ENCODE data around the gene CELA3B. TPM values are rescaled to one million over a fixed set of nuclear protein-coding genes. Genes with fewer than 3 reads are reported as not detected.
"Not testable (repeated sequence)": the region's sequence is repeated elsewhere in the genome, so short reads cannot be mapped to it uniquely, and the experiment has no call there.

Gene CELA3B, protein sequence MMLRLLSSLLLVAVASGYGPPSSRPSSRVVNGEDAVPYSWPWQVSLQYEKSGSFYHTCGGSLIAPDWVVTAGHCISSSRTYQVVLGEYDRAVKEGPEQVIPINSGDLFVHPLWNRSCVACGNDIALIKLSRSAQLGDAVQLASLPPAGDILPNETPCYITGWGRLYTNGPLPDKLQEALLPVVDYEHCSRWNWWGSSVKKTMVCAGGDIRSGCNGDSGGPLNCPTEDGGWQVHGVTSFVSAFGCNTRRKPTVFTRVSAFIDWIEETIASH
- total RNA-seq (2014; rRNA removed; shearing (Covaris generic)), result not detected in 2 replicates

DNA sequence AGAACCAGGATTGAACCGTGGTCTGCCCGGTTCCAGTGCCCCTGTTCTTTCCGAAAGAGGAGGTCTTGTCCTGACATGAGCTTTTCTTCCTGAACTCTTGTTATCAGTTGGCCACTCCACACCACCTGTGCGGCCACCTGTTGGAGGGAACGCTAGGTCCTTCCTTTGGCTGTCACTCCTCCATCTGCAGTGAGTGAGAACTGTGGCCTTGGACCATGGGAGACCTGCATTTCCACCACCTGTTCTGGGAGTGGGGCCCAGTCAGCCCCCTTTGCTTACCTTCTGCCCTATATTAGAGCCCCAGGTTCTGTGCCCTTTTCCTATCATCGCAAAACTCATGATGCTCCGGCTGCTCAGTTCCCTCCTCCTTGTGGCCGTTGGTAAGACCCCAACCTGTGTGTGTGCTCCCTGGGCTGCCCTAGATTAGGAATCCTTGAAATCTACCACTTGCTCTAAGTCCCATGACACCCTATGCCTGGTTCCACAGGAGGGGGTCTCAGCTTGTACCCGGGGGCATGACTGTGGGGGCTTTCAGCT, at the start of gene CELA3B:
CELA3B (plus strand) TSS at position 320 of the 537 bp plus-strand sequence; CDS start at position 338, 18 bp downstream.
- not testable (repeated sequence) for DNase-seq (ENCODE audit: low spot score)

- DNase-seq (ENCODE audit: low spot score), result no peak
Measured at GRCh38 chr1:21927533-21928237, 49.1 kb upstream of the CELA3B start.

GRCh38 chr1:21930080-21930571, 46.7 kb upstream of the CELA3B start:
- no peak for DNase-seq (ENCODE audit: low spot score)

- no peak for DNase-seq (ENCODE audit: low spot score)
Measured at GRCh38 chr1:21930629-21931170, 46.1 kb upstream of the CELA3B start.

- DNase-seq (ENCODE audit: low spot score), result peak; percentile 60
Measured at GRCh38 chr1:21931171-21932093, 45.4 kb upstream of the CELA3B start.

DNA sequence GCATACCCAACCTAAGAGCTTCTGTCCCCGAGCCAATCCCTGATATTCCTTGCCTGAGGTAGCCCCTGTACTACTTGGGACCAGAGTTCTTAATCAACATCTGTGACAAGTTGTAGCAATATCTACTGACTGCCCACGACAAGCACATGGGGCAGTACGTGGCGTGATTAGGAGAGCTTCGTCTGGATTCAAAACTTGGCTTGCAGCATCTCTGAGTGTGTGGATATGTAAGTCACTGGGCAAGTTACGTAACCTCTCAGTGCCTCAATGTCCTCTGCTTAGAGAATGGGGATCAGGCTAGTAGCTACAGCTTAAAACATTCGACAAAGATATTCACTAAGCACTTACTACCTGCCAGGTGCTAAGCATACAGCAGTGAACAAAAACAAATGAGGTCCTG, 44.7 kb upstream of the CELA3B start:
- DNase-seq (ENCODE audit: low spot score), result no peak

DNA sequence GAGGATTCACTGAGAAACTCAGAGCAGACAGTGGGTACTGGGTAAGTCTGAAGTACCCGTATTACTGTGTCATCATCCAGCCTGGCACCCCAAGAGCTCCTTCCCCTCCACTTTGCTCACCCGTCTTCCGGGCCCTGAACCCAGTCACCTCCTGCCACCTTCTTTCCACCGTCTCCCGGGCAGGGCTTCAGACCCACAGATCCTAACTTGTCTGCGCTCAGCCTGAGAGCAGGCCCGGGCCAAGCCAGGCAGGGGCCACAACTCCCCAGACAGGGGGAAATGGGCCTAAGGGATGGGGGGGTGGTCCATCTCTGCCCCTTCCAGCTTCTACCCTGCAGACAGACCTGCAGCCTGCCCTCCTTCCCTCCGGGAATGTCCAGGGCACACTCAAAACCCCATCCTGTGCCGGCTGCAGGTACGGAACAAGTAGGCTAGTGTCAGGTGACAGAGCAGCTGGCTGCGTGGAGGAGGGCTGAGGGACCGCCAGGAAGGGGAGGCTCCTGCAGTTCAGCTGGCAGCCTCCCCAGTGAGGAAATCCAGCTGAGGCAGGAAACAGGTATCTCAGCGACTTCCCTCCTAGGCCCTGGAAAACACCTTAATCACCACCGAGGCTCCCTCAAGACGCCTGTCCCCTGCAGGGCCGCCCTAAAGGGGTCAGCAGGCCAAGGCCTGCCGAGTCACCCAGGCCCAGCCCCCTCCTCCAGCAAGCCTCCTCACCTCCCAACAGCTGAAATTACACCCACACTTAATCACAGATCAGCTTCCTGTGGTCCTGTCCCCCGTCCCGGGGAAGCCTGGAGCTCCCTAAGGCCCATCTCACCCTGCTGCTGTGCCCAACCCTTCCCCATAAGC, 43.2 kb upstream of the CELA3B start:
- DNase-seq (ENCODE audit: low spot score), result peak; percentile 69

DNA sequence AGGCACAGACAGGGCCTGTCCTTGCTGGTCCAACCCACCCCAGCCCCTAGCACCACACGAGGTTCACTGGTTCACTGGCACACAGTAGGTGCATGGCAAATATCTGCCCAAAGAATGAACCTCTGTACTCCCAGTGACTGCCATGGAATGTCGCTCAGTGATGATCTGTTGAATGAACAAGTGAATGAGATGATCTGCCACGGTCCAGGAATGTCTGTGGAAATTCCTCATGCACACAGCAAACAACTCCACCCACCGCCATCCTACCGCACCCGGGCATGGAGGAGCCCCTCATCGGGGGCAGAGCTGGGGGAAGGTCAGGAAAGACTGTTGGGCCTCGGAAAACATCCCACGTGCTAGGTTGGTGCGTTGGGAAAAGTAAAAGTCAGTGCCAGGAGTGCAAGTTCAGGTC, 41.4 kb upstream of the CELA3B start:
- DNase-seq (ENCODE audit: low spot score), result no peak

- no peak for DNase-seq (ENCODE audit: low spot score)
Measured at GRCh38 chr1:21935891-21936365, 40.9 kb upstream of the CELA3B start.

- no peak for DNase-seq (ENCODE audit: low spot score)
Measured at GRCh38 chr1:21936366-21937031, 40.3 kb upstream of the CELA3B start.

- DNase-seq (ENCODE audit: low spot score), result no peak
Measured at GRCh38 chr1:21937034-21937371, 39.8 kb upstream of the CELA3B start, which contains the start of gene HSPG2. TSS of gene HSPG2 (minus strand) at chr1:21937310. CDS start at chr1:21937217, 93 bp downstream.

- peak; percentile 60 for DNase-seq (ENCODE audit: low spot score)
Measured at GRCh38 chr1:21937372-21938121, 39.3 kb upstream of the CELA3B start.

GRCh38 chr1:21938732-21939538, 37.9 kb upstream of the CELA3B start:
- no peak for DNase-seq (ENCODE audit: low spot score)

DNA sequence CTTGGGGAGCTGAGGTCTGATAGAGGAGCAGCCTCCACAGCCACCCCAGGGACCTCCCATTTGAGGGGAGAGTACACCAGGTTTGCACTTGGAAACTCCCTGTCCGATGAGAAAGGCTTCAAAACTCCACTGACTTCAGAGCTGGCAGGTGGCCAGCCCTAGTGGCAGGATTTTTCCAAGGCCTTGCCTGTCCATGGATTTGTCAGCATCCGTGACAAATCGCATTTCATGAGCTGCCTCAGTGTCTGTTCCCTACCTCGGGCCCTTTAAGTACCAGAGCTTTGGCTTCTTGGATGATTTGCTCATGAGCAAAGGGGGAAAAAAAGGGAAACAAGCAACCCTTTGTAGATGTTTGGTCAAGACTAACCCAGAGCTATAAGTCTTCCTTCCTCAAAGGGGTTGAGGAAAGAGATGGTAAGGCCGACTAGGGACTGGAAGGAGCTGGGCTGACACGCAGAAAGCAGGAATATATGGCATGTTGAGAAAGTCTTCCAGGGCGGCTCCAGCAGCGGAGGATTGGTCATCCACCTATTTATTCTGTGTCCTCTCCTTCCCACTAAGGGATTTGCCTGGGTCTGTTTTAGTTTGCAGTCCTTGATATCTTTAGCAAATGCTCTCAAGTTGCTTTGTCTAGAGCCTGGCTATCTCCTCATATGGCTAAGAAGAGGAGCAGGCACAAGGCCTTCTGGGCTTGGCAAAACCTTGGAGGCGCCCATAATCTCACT, 37.0 kb upstream of the CELA3B start:
- DNase-seq (ENCODE audit: low spot score), result peak; percentile 72

- DNase-seq (ENCODE audit: low spot score), result no peak
Measured at GRCh38 chr1:21940492-21940891, 36.3 kb upstream of the CELA3B start.

GRCh38 chr1:21941370-21941769, 35.5 kb upstream of the CELA3B start:
- DNase-seq (ENCODE audit: low spot score), result no peak

DNA sequence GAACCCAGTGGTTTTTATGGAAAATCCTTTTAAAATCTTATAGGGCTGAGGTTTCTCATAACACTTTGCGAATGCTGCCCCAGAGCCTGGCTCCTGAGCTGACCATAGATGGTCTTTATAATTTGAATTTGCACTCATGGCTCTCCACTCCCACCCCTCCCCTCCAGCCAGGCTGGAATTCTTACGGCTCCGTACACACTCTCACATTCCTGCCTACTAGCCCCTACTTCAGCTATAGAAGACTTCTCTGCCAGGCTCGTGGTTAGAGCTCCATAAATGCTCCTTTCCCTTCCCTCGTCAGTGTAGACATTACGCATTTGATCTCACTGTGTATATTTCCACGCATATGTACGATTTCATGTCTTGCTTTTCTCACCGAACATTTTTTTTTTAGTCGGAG, 34.4 kb upstream of the CELA3B start:
- DNase-seq (ENCODE audit: low spot score), result no peak

All from H4 (cell line).